H1 (cell line): ENCODE results near the gene IGSF5. TPM values are rescaled to one million over a fixed set of nuclear protein-coding genes. Genes with fewer than 3 reads are reported as not detected.
A peak's percentile ranks its signal among the peaks of the same experiment; 100 is the strongest.

Experiments used
- CTCF ChIA-PET: fragments of 300-600 bp; sonication (Branson Sonifier 250); formaldehyde crosslinking; loops from one replicate; lab custom pipeline; 2021; ENCODE audit not compliant: partially characterized antibody; lab: Charles Lee
- POLR2A ChIA-PET: fragments of 300-600 bp; sonication (Branson Sonifier 250); formaldehyde crosslinking; loops from one replicate; lab custom pipeline; 2021; ENCODE audit warnings: inconsistent platforms; ENCODE audit not compliant: partially characterized antibody; lab: Charles Lee
- DNase-seq, 2 experiments: peaks; one replicate each; pipeline versions ENCODE4 v3.0.0 to v3.0.0-alpha.2; 2010 to 2022; ENCODE audit warnings: low spot score in 2 of 2, low read depth in 1 of 2, mixed read lengths in 1 of 2
- FAIRE-seq: peaks from 2 replicates; lab custom pipeline; 2011; peaks lifted over from hg19 to GRCh38; lab: Jason Lieb, UNC
- H2AFZ ChIP-seq: 2 replicates; pipeline ENCODE4 v1.8.1; 2012; ENCODE audit warnings: low read length, inconsistent platforms
- H2AK5ac ChIP-seq: 2 replicates; pipeline ENCODE4 v1.6.1; 2013; ENCODE audit warnings: low read depth, low read length
- H2BK120ac ChIP-seq: replicated peaks from 2 replicates; pipeline ENCODE3; 2013; ENCODE audit warnings: low read depth, low read length, inconsistent platforms
- H2BK12ac ChIP-seq: 2 replicates; pipeline ENCODE4 v1.6.1; 2013; ENCODE audit warnings: low read depth, low read length
- H2BK15ac ChIP-seq: 2 replicates; pipeline ENCODE4 v1.6.1; 2013; ENCODE audit warnings: low read length
- H2BK20ac ChIP-seq: 2 replicates; pipeline ENCODE4 v1.6.1; 2013; ENCODE audit warnings: low read length
- H2BK5ac ChIP-seq: 2 replicates; pipeline ENCODE4 v1.6.1; 2013; ENCODE audit warnings: low read depth, low read length
- H3K14ac ChIP-seq: 2 replicates; pipeline ENCODE4 v1.6.1; 2013; ENCODE audit warnings: inconsistent platforms; ENCODE audit not compliant: insufficient read length
- H3K18ac ChIP-seq: 2 replicates; pipeline ENCODE4 v1.6.1; 2013; ENCODE audit warnings: low read length; ENCODE audit errors: extremely low read depth
- H3K23ac ChIP-seq: 2 replicates; pipeline ENCODE4 v1.6.1; 2013; ENCODE audit warnings: inconsistent platforms; ENCODE audit not compliant: insufficient read length
- H3K23me2 ChIP-seq: 2 replicates; pipeline ENCODE4 v1.6.1; 2013; ENCODE audit warnings: low read depth, low read length
- H3K27ac ChIP-seq: 2 replicates; pipeline ENCODE4 v1.6.1; 2011; ENCODE audit warnings: low read depth, low read length, inconsistent platforms
- H3K27me3 ChIP-seq, 4 experiments: replicated peaks in 1 of 4; 1 replicate in 1 of 4; 2 replicates in 3 of 4; pipeline versions ENCODE4 v1.6.1 to v1.8.1; 2011 to 2013; ENCODE audit warnings: low read length in 3 of 4, mild to moderate bottlenecking in 3 of 4, inconsistent platforms in 2 of 4, mixed read lengths in 2 of 4, moderate library complexity in 1 of 4; ENCODE audit not compliant: control insufficient read depth in 3 of 4, insufficient read depth in 3 of 4; ENCODE audit errors: extremely low read depth in 1 of 4
- H3K36me3 ChIP-seq, 4 experiments: 2 replicates each; pipeline versions ENCODE4 v1.6.1 to v1.8.1; 2011 to 2013; ENCODE audit warnings: mild to moderate bottlenecking in 4 of 4, low read length in 3 of 4, moderate library complexity in 2 of 4, control low read depth in 1 of 4, inconsistent platforms in 1 of 4; ENCODE audit not compliant: insufficient read depth in 4 of 4, control insufficient read depth in 2 of 4
- H3K4ac ChIP-seq: replicated peaks from 2 replicates; pipeline ENCODE3; 2013; ENCODE audit warnings: low read length, low read depth, mixed read lengths, inconsistent platforms; ENCODE audit not compliant: insufficient read length
- H3K4me1 ChIP-seq, 4 experiments: replicated peaks in 1 of 4; 1 replicate in 1 of 4; 2 replicates in 3 of 4; pipeline versions ENCODE4 v1.6.1 to v1.8.1; 2011 to 2013; ENCODE audit warnings: low read length in 3 of 4, inconsistent platforms in 2 of 4, mixed read lengths in 1 of 4; ENCODE audit not compliant: insufficient read depth in 4 of 4, control insufficient read depth in 3 of 4
- H3K4me2 ChIP-seq, 2 experiments: 2 replicates each; pipeline versions ENCODE4 v1.6.1 to v1.8.1; 2011 to 2013; ENCODE audit warnings: low read depth in 2 of 2, low read length in 2 of 2, control low read depth in 1 of 2, inconsistent platforms in 1 of 2, mild to moderate bottlenecking in 1 of 2; ENCODE audit not compliant: insufficient read depth in 1 of 2
- H3K4me3 ChIP-seq, 4 experiments: fragments of 200-600, 300-600 bp in 1 of 4; sonication (generic), shearing (Covaris generic), sonication (Bioruptor Twin) in 1 of 4; 2 replicates each; pipeline versions ENCODE4 v1.5.1 to v1.8.1; 2011 to 2016; ENCODE audit warnings: low read length in 4 of 4, low read depth in 3 of 4, control low read depth in 2 of 4, inconsistent platforms in 2 of 4, mild to moderate bottlenecking in 2 of 4, mixed read lengths in 1 of 4, moderate library complexity in 1 of 4; ENCODE audit not compliant: insufficient read depth in 2 of 4; ENCODE audit errors: extremely low read depth in 1 of 4
- H3K56ac ChIP-seq: replicated peaks from 2 replicates; pipeline ENCODE3; 2013; ENCODE audit warnings: low read depth, mild to moderate bottlenecking, mixed read lengths, low read length, inconsistent platforms; ENCODE audit not compliant: insufficient read length
- H3K79me1 ChIP-seq: 2 replicates; pipeline ENCODE4 v1.6.1; 2013; ENCODE audit warnings: low read depth, low read length, control low read depth
- H3K79me2 ChIP-seq, 2 experiments: 2 replicates each; pipeline versions ENCODE4 v1.6.1 to v1.8.1; 2012 to 2013; ENCODE audit warnings: low read length in 2 of 2, mild to moderate bottlenecking in 2 of 2, inconsistent platforms in 1 of 2; ENCODE audit not compliant: insufficient read depth in 2 of 2, control insufficient read depth in 1 of 2
- H3K9ac ChIP-seq, 4 experiments: replicated peaks in 1 of 4; 1 replicate in 1 of 4; 2 replicates in 3 of 4; pipeline versions ENCODE4 v1.6.1 to v1.8.1; 2011 to 2013; ENCODE audit warnings: low read depth in 3 of 4, low read length in 3 of 4, control low read depth in 2 of 4, mild to moderate bottlenecking in 2 of 4, moderate library complexity in 2 of 4, inconsistent platforms in 1 of 4; ENCODE audit errors: extremely low read depth in 1 of 4
- H3K9me3 ChIP-seq, 2 experiments: 2 replicates each; pipeline versions ENCODE4 v1.6.1 to v1.8.1; 2012 to 2013; ENCODE audit warnings: mild to moderate bottlenecking in 2 of 2, moderate library complexity in 2 of 2, control low read depth in 1 of 2, inconsistent platforms in 1 of 2, low read depth in 1 of 2, low read length in 1 of 2, mixed read lengths in 1 of 2; ENCODE audit not compliant: insufficient read depth in 2 of 2
- H4K20me1 ChIP-seq, 2 experiments: replicated peaks in 1 of 2; 2 replicates each; pipeline versions ENCODE3 to v1.8.1; 2011 to 2013; ENCODE audit warnings: inconsistent platforms in 2 of 2, low read length in 2 of 2, mild to moderate bottlenecking in 1 of 2; ENCODE audit not compliant: insufficient read depth in 2 of 2, control insufficient read depth in 1 of 2
- H4K5ac ChIP-seq: 2 replicates; pipeline ENCODE4 v1.6.1; 2013; ENCODE audit warnings: low read length, low read depth, mixed read lengths, inconsistent platforms; ENCODE audit not compliant: insufficient read length
- H4K8ac ChIP-seq: 2 replicates; pipeline ENCODE4 v1.8.0; 2013; ENCODE audit warnings: mild to moderate bottlenecking, moderate library complexity, low read length, inconsistent platforms; ENCODE audit not compliant: insufficient read depth; ENCODE audit errors: extremely low read depth
- H4K91ac ChIP-seq: replicated peaks from 2 replicates; pipeline ENCODE3; 2013; ENCODE audit warnings: low read length, mixed read lengths, inconsistent platforms; ENCODE audit not compliant: insufficient read length
- BCL11A ChIP-seq, 2 experiments: IDR thresholded peaks; one replicate each; pipeline ENCODE4 v1.6.1; 2011; ENCODE audit warnings: low read depth in 2 of 2, low read length in 2 of 2, mild to moderate bottlenecking in 2 of 2
- BRCA1 ChIP-seq: IDR thresholded peaks from 2 replicates; pipeline ENCODE4 v1.6.1; 2012; ENCODE audit warnings: low read depth, low read length, improper control_type of control experiment
- CHD2 ChIP-seq: IDR thresholded peaks from 2 replicates; pipeline ENCODE4 v1.6.1; 2012; ENCODE audit warnings: low read length, improper control_type of control experiment
- E2F6 ChIP-seq: IDR thresholded peaks from 2 replicates; pipeline ENCODE4 v1.6.1; 2012; ENCODE audit warnings: inconsistent platforms
- HDAC6 ChIP-seq: IDR thresholded peaks from one replicate; pipeline ENCODE4 v1.7.1; 2012; ENCODE audit warnings: low read depth, mild to moderate bottlenecking, inconsistent platforms, low read length, moderate library complexity
- JUND ChIP-seq: IDR thresholded peaks from 2 replicates; pipeline ENCODE4 v1.6.1; 2011; ENCODE audit warnings: mild to moderate bottlenecking, improper control_type of control experiment, low read length
- MAX ChIP-seq: IDR thresholded peaks from 2 replicates; pipeline ENCODE4 v1.6.1; 2012; ENCODE audit warnings: inconsistent platforms
- NANOG ChIP-seq: IDR thresholded peaks from 2 replicates; pipeline ENCODE4 v1.6.1; 2011; ENCODE audit warnings: low read length, low read depth, mild to moderate bottlenecking, inconsistent platforms; ENCODE audit not compliant: insufficient read depth, poor library complexity, severe bottlenecking
- RAD21 ChIP-seq, 2 experiments: IDR thresholded peaks in 1 of 2; conservative IDR thresholded peaks in 1 of 2; 2 replicates each; pipeline ENCODE4 v1.6.1; 2011; ENCODE audit warnings: low read depth in 2 of 2, low read length in 2 of 2, improper control_type of control experiment in 1 of 2, inconsistent platforms in 1 of 2, mild to moderate bottlenecking in 1 of 2, moderate library complexity in 1 of 2
- SIX5 ChIP-seq: IDR thresholded peaks from 2 replicates; pipeline ENCODE4 v1.6.1; 2011; ENCODE audit warnings: mild to moderate bottlenecking, low read depth, low read length
- SP2 ChIP-seq: IDR thresholded peaks from 2 replicates; pipeline ENCODE4 v1.6.1; 2012; ENCODE audit warnings: mild to moderate bottlenecking, low read length, inconsistent platforms
- TBP ChIP-seq: IDR thresholded peaks from 2 replicates; pipeline ENCODE4 v1.6.1; 2011; ENCODE audit warnings: low read depth, low read length, improper control_type of control experiment
- TEAD4 ChIP-seq: IDR thresholded peaks from 2 replicates; pipeline ENCODE4 v1.6.1; 2012; ENCODE audit warnings: low read depth, low read length, inconsistent platforms, mixed read lengths
- ZNF274 ChIP-seq: IDR thresholded peaks from 2 replicates; pipeline ENCODE4 v1.7.0; 2012; ENCODE audit warnings: low read length, borderline replicate concordance; ENCODE audit errors: extremely low read depth
- WGBS, 2 experiments: shearing (Covaris generic) in 1 of 2; methylation state at CpG; one replicate each; pipeline versions ENCODE4 v1.1.6 to v1.1.7; 2013 to 2015; ENCODE audit warnings: low lambda C conversion rate in 2 of 2, mixed read lengths in 2 of 2, inconsistent platforms in 1 of 2, low coverage in 1 of 2, missing lambda C conversion rate in 1 of 2; ENCODE audit not compliant: insufficient replicate concordance in 2 of 2, insufficient coverage in 1 of 2, insufficient read length in 1 of 2; ENCODE audit errors: extremely low coverage in 1 of 2, missing lambda C conversion rate in 1 of 2; 5-methylcytosine and 5-hydroxymethylcytosine counted together
- polyA plus RNA-seq, 7 experiments: library from polyadenylated mRNA; depleted of rRNA in 3 of 7; stranded (reverse) in 5 of 7; unstranded in 2 of 7; fragments of >200 nt in 5 of 7; fragments of 200-250 nt in 2 of 7; gene quantifications; 1 replicate in 5 of 7; 2 replicates in 1 of 7; 4 replicates in 1 of 7; pipeline versions ENCODE4 v1.2.1 to v1.2.3, GENCODE V29; 2011 to 2013; ENCODE audit warnings: missing spikeins in 2 of 7, mixed read lengths in 2 of 7
- total RNA-seq: library from RNA; stranded (reverse); fragmentation: NEBNext Ultra II Directional; extraction: Animal tissue kit (Norgen Biotek cat#: 25700); gene quantifications from 2 replicates; pipeline ENCODE4 v1.2.1, GENCODE V29; 2021

The IGSF5 gene
- total and polyA plus RNA-seq, 2 of the 8 experiments (the other 6 are each of a cell fraction or from before 2014, with no cell fraction given) = 4.4 to 5.4 TPM

GRCh38 chr21:39721885-39722284, 23.1 kb upstream of the IGSF5 start:
- CTCF ChIA-PET = interaction anchor here (1.1 to 7.6 kb wide), 4 partner anchors 8 to 948 kb away, joined by 3 to 56 read pairs (median 6); no protein-coding TSS in a partner anchor
- TF ChIP-seq HDAC6 = no peak
- TF ChIP-seq ZNF274 = no peak
- no peak for TF ChIP-seq TEAD4
- no peak for TF ChIP-seq JUND
- TF ChIP-seq NANOG = no peak
- no peak for TF ChIP-seq BRCA1
- TF ChIP-seq SP2 = no peak
- no peak for TF ChIP-seq E2F6
- TF ChIP-seq RAD21 (IDR thresholded peaks at IDR 0.05 in 1 of 2, conservative IDR thresholded peaks at IDR 0.05 in 1 of 2; ENCODE audit: low read depth in 2 of 2, low read length in 2 of 2) = no peak
- TF ChIP-seq BCL11A (IDR thresholded peaks at IDR 0.05; ENCODE audit: low read depth in 2 of 2, low read length in 2 of 2) = no peak
- TF ChIP-seq SIX5 = no peak
- no peak for TF ChIP-seq MAX
- TF ChIP-seq CHD2 = no peak
- no peak for TF ChIP-seq TBP

More at GRCh38 chr21:39721885-39722284, 23.1 kb upstream of the IGSF5 start:
- no peaks in the 10 kb centered on the region for H4K20me1 ChIP-seq
- DNase-seq = no peak
- no peak overlapping the region for H3K56ac ChIP-seq
- peaks cover 9 to 14% of the 10 kb centered on the region in 2 experiments for H3K9me3 ChIP-seq
- H4K5ac ChIP-seq = no peak overlapping the region
- no peak overlapping the region for H2AFZ ChIP-seq
- H4K8ac ChIP-seq = no peak overlapping the region
- no peaks in the 10 kb centered on the region for H3K79me1 ChIP-seq
- H3K4ac ChIP-seq = no peak overlapping the region
- H3K4me3 ChIP-seq = no peak overlapping the region
- no peak overlapping the region for H3K4me2 ChIP-seq
- H2BK20ac ChIP-seq = no peak overlapping the region
- WGBS, 2 experiments = 93% methylated on average over 1 of the region's 1 CpG; no CpG with 5 or more reads in 1 of the 2 experiments
- peaks cover 0 to 11% (median 2%) of the 10 kb centered on the region in 4 experiments; a peak in 2 of 8 replicates for H3K36me3 ChIP-seq
- H3K9ac ChIP-seq = no peak overlapping the region
- H3K79me2 ChIP-seq = no peaks in the 10 kb centered on the region
- FAIRE-seq = peak; percentile 13
- no peak overlapping the region for H2BK12ac ChIP-seq
- H3K27me3 ChIP-seq = no peaks in the 10 kb centered on the region
- 0 out of 7 replicates have a peak, but pooled peaks cover 0 to 3% (median 0%) of the 10 kb centered on the region in 4 experiments for H3K4me1 ChIP-seq
- H3K27ac ChIP-seq = no peak overlapping the region
- H2BK5ac ChIP-seq = no peak overlapping the region
- H3K14ac ChIP-seq = no peak overlapping the region
- no peak overlapping the region for H2BK15ac ChIP-seq
- no peak overlapping the region for H3K18ac ChIP-seq
- no peak overlapping the region for H2AK5ac ChIP-seq
- no peak overlapping the region for H3K23ac ChIP-seq
- no peak overlapping the region for H2BK120ac ChIP-seq
- POLR2A ChIA-PET = no interaction called here
- no peak overlapping the region for H4K91ac ChIP-seq
- H3K23me2 ChIP-seq = no peaks in the 10 kb centered on the region; the same call in 1 of the 2 replicates
